ENCODE measurements around the gene CNIH2.

- TF ChIP-seq, protein P1, sequence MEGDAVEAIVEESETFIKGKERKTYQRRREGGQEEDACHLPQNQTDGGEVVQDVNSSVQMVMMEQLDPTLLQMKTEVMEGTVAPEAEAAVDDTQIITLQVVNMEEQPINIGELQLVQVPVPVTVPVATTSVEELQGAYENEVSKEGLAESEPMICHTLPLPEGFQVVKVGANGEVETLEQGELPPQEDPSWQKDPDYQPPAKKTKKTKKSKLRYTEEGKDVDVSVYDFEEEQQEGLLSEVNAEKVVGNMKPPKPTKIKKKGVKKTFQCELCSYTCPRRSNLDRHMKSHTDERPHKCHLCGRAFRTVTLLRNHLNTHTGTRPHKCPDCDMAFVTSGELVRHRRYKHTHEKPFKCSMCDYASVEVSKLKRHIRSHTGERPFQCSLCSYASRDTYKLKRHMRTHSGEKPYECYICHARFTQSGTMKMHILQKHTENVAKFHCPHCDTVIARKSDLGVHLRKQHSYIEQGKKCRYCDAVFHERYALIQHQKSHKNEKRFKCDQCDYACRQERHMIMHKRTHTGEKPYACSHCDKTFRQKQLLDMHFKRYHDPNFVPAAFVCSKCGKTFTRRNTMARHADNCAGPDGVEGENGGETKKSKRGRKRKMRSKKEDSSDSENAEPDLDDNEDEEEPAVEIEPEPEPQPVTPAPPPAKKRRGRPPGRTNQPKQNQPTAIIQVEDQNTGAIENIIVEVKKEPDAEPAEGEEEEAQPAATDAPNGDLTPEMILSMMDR (IDR thresholded peaks at IDR 0.05; ENCODE audit: low read depth, low read length), result no peak
- TF ChIP-seq MYC (IDR thresholded peaks at IDR 0.05; ENCODE audit: low read depth, low read length), result no peak
Observed at GRCh38 chr11:66327171-66328030, 49.4 kb downstream of the CNIH2 start.
